Osteocyte (in vitro differentiated cells): ENCODE measurements around the gene ACKR2. TPM values are rescaled to one million over a fixed set of nuclear protein-coding genes. Genes with fewer than 3 reads are reported as not detected.

Experiments used
- DNase-seq: peaks from one replicate; pipeline ENCODE4 v3.0.0; 2021; ENCODE audit warnings: mixed read lengths; ENCODE audit not compliant: unreplicated experiment; ENCODE audit errors: extremely low spot score
- H3K27ac Mint-ChIP-seq: one replicate; pipeline ENCODE4 v1.8.0; 2021; ENCODE audit warnings: mild to moderate bottlenecking, mixed read lengths; ENCODE audit not compliant: unreplicated experiment
- H3K27me3 Mint-ChIP-seq: one replicate; pipeline ENCODE4 v1.8.0; 2021; ENCODE audit warnings: mixed read lengths; ENCODE audit not compliant: unreplicated experiment
- H3K36me3 Mint-ChIP-seq: one replicate; pipeline ENCODE4 v1.8.0; 2021; ENCODE audit warnings: mixed read lengths; ENCODE audit not compliant: unreplicated experiment
- H3K4me1 Mint-ChIP-seq: one replicate; pipeline ENCODE4 v1.8.0; 2021; ENCODE audit warnings: mixed read lengths; ENCODE audit not compliant: unreplicated experiment
- H3K4me3 Mint-ChIP-seq: one replicate; pipeline ENCODE4 v1.8.0; 2021; ENCODE audit warnings: mild to moderate bottlenecking, moderate library complexity, mixed read lengths; ENCODE audit not compliant: unreplicated experiment
- H3K9me3 Mint-ChIP-seq: one replicate; pipeline ENCODE4 v1.8.0; 2021; ENCODE audit warnings: mixed read lengths; ENCODE audit not compliant: unreplicated experiment
- total RNA-seq: library from RNA; stranded (reverse); gene quantifications from 2 replicates; pipeline ENCODE4 v1.2.1, GENCODE V29; 2021
- TF ChIP-seq, protein P1 (sequence below): fragments of 200-600 bp; sonication (generic); IDR thresholded peaks from 2 replicates; pipeline ENCODE4 v1.5.0; 2021; ENCODE audit warnings: antibody characterized with exemption, mild to moderate bottlenecking, moderate library complexity

The ACKR2 gene
- total RNA-seq, 1 donor from 2014 or later = 0.19 TPM

- Mint-ChIP-seq H3K9me3 (no peaks in the 10 kb centered on the region), H3K36me3 (no peaks in the 10 kb centered on the region), H3K4me3 (no peak overlapping the region), H3K27me3 (peaks cover 52% of the 10 kb centered on the region), H3K4me1 (peaks cover 2% of the 10 kb centered on the region), H3K27ac (no peak overlapping the region)
- DNase-seq = no peak
- TF ChIP-seq, protein P1, sequence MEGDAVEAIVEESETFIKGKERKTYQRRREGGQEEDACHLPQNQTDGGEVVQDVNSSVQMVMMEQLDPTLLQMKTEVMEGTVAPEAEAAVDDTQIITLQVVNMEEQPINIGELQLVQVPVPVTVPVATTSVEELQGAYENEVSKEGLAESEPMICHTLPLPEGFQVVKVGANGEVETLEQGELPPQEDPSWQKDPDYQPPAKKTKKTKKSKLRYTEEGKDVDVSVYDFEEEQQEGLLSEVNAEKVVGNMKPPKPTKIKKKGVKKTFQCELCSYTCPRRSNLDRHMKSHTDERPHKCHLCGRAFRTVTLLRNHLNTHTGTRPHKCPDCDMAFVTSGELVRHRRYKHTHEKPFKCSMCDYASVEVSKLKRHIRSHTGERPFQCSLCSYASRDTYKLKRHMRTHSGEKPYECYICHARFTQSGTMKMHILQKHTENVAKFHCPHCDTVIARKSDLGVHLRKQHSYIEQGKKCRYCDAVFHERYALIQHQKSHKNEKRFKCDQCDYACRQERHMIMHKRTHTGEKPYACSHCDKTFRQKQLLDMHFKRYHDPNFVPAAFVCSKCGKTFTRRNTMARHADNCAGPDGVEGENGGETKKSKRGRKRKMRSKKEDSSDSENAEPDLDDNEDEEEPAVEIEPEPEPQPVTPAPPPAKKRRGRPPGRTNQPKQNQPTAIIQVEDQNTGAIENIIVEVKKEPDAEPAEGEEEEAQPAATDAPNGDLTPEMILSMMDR = peak; percentile 32
Observed at GRCh38 chr3:42830437-42831320, 21.4 kb downstream of the ACKR2 start.

DNA sequence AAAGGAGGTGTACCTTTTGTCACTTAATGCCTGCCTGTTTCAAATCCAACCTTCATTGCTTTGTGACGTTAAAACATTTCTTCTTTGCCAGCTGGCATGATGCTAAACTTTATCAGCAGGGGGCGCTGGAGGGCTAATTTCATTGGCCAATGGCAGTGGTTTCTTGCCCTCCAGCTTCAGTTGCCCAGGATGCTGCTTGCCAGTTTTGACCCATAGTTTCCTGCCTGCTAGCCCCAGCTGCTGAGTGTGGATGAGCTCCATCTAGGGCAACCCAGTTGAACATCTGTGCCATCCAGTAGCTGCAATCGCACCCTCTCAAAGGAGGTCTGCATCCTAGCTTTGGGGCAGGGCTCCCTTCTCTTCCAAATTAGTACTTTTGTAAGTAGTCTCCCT lies 22.1 kb downstream of the ACKR2 start:
- Mint-ChIP-seq H3K27ac (no peak overlapping the region), H3K4me1 (peaks cover 2% of the 10 kb centered on the region), H3K4me3 (no peak overlapping the region), H3K27me3 (peaks cover 51% of the 10 kb centered on the region), H3K36me3 (no peaks in the 10 kb centered on the region), H3K9me3 (no peaks in the 10 kb centered on the region)
- peak; percentile 81 for DNase-seq
- TF ChIP-seq, protein P1 = peak; percentile 62

DNA sequence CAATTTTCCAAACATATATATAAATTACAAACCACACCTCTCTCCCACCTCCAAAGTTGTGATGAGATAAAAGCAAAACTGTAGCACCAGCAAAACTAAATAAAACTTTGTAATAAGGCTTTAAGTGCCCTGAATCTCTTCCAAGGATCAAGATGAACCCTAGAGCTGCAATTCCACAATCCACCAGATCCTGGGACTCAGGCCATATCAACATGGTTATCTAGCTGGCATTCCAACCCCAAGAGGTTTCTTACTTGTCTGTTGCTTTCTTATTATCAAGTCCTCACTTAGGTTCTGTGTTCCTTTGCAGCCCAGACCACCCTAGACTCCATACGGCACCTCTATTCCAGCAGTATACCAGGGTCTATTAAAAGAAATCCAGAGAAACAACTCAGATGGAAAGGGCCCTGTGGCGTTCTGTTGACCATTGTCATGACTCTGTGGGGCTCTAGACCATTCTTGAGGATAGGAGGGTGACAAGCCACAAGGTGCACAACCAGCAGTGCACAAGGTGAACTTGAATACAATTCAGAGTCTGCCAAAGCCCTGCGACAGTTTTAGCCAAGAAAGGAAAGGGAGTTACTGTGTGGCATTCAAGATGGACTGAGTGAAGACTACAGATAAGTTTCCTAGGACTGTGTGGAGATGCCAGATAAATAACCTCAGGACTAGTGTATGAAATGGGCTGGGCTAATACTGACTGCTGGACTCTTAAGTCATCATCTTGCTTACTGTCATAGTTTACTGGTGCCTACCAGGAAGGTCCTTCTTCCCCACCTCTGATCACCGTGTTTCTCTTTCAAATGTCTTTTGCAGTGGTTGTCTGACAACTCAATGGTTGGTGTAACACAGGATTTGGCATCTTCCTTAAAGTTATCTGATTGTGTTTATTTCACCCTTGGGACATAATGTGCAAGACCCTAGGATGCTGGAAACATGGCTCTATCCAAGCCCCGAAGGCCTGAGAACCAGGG lies 27.2 kb downstream of the ACKR2 start:
- Mint-ChIP-seq H3K36me3 (no peaks in the 10 kb centered on the region), H3K27ac (no peak overlapping the region), H3K27me3 (peaks cover 33% of the 10 kb centered on the region), H3K4me3 (no peak overlapping the region), H3K4me1 (peaks cover 2% of the 10 kb centered on the region), H3K9me3 (no peaks in the 10 kb centered on the region)
- DNase-seq = peak; percentile 49
- TF ChIP-seq, protein P1 = no peak

DNA sequence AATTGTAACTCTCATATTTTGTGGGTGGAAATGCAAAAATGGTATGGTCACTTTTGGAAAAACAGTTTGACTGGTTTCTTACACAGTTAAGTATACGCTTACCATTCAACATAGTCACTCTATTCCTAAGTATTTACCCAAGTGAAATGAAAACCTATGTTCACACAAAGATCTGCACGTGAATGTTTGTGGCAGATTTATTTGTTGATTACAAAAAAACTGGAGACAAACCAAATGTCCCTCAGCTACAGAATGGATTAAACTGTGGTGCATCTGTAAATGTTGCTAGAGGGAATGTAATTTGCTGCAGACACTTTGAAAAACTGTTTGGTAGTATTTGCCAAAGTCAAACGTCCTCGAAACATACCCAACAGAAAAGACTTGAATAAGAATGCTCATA lies 29.3 kb downstream of the ACKR2 start:
- Mint-ChIP-seq H3K9me3 (no peaks in the 10 kb centered on the region), H3K27me3 (peaks cover 33% of the 10 kb centered on the region), H3K27ac (no peak overlapping the region), H3K4me3 (no peak overlapping the region), H3K4me1 (peaks cover 2% of the 10 kb centered on the region), H3K36me3 (no peaks in the 10 kb centered on the region)
- no peak for DNase-seq
- TF ChIP-seq, protein P1 = no peak

- Mint-ChIP-seq H3K4me1 (peaks cover 5% of the 10 kb centered on the region), H3K9me3 (no peaks in the 10 kb centered on the region), H3K27ac (no peak overlapping the region), H3K27me3 (peaks cover 33% of the 10 kb centered on the region), H3K4me3 (no peak overlapping the region), H3K36me3 (no peaks in the 10 kb centered on the region)
- DNase-seq = peak; percentile 80
- TF ChIP-seq, protein P1 = peak; percentile 74
Observed at GRCh38 chr3:42839616-42840015, 30.4 kb downstream of the ACKR2 start.
